Lung (tissue), 12 donors: ENCODE results near the gene KLHL17. TPM values are rescaled to one million over a fixed set of nuclear protein-coding genes. Genes with fewer than 3 reads are reported as not detected.

Experiments
- ATAC-seq: fragments of 200-7000 bp; cut with Tn5 transposase; one replicate; pipeline ENCODE4 v1.9.1; 2020; ENCODE audit warnings: moderate number of reproducible peaks; ENCODE audit not compliant: insufficient read depth, low FRiP score
- DNase-seq, 3 donors: peaks; one replicate each; pipeline ENCODE4 v3.0.0-alpha.2; 2013 to 2017
- H3K27ac ChIP-seq, 2 donors: one replicate each; pipeline ENCODE4 v1.5.1; 2013; ENCODE audit warnings: mild to moderate bottlenecking in 2 of 2, moderate library complexity in 2 of 2, control low read depth in 1 of 2, inconsistent platforms in 1 of 2, low read depth in 1 of 2, low read length in 1 of 2
- H3K27me3 ChIP-seq, 3 donors: one replicate each; pipeline ENCODE4 v1.5.1; 2013; ENCODE audit warnings: low read length in 2 of 3; ENCODE audit not compliant: control insufficient read depth in 3 of 3, insufficient read depth in 3 of 3
- H3K36me3 ChIP-seq, 4 donors: one replicate each; pipeline ENCODE4 v1.5.1; 2013; ENCODE audit warnings: low read length in 4 of 4, mild to moderate bottlenecking in 1 of 4, moderate library complexity in 1 of 4; ENCODE audit not compliant: control insufficient read depth in 4 of 4, insufficient read depth in 4 of 4
- H3K4me1 ChIP-seq, 5 donors: one replicate each; pipeline ENCODE4 v1.5.1; 2013; ENCODE audit warnings: low read length in 5 of 5, mild to moderate bottlenecking in 2 of 5, moderate library complexity in 1 of 5; ENCODE audit not compliant: control insufficient read depth in 5 of 5, insufficient read depth in 5 of 5
- H3K4me3 ChIP-seq: one replicate; pipeline ENCODE4 v1.5.1; 2013; ENCODE audit warnings: mild to moderate bottlenecking, control low read depth, moderate library complexity
- H3K9ac ChIP-seq, 2 donors: one replicate each; pipeline ENCODE4 v1.5.1; 2013; ENCODE audit warnings: low read length in 2 of 2, control low read depth in 1 of 2; ENCODE audit not compliant: insufficient read depth in 1 of 2
- H3K9me3 ChIP-seq, 4 donors: one replicate each; pipeline ENCODE4 v1.5.1; 2013; ENCODE audit warnings: low read length in 3 of 4, mild to moderate bottlenecking in 1 of 4, moderate library complexity in 1 of 4; ENCODE audit not compliant: control insufficient read depth in 4 of 4, insufficient read depth in 3 of 4
- WGBS, 2 donors: extraction: QIAGEN DNeasy Blood & Tissue Kit; methylation state at CpG; one replicate each; pipeline ENCODE4 v1.1.7; 2013; 5-methylcytosine and 5-hydroxymethylcytosine counted together
- polyA plus RNA-seq, 2 donors: library from polyadenylated mRNA; stranded (reverse); fragments of 200-250 nt; gene quantifications; one replicate each; pipeline ENCODE4 v1.2.1, GENCODE V29; 2013
- total RNA-seq, 2 donors: library from RNA; depleted of rRNA in 1 of 2; stranded (reverse); fragments of >200 nt in 1 of 2; gene quantifications; one replicate each; pipeline ENCODE4 v1.2.1, GENCODE V29; 2014 to 2021
- TF ChIP-seq, protein P1 (sequence below): IDR thresholded peaks from 2 replicates; pipeline ENCODE4 v1.5.1; 2012; ENCODE audit warnings: mild to moderate bottlenecking; ENCODE audit errors: control extremely low read depth, extremely low read depth
- donor health status: control.
- donor health status: control.
- donor health status: Bipolar disorder and iron deficiency.
- donor health status: healthy.
- donor health status: DM: yes; HTN: yes; CAD: no.

The KLHL17 gene
- total and polyA plus RNA-seq, 4 donors: 10.0 to 15.2 (median 13.0) TPM

DNA sequence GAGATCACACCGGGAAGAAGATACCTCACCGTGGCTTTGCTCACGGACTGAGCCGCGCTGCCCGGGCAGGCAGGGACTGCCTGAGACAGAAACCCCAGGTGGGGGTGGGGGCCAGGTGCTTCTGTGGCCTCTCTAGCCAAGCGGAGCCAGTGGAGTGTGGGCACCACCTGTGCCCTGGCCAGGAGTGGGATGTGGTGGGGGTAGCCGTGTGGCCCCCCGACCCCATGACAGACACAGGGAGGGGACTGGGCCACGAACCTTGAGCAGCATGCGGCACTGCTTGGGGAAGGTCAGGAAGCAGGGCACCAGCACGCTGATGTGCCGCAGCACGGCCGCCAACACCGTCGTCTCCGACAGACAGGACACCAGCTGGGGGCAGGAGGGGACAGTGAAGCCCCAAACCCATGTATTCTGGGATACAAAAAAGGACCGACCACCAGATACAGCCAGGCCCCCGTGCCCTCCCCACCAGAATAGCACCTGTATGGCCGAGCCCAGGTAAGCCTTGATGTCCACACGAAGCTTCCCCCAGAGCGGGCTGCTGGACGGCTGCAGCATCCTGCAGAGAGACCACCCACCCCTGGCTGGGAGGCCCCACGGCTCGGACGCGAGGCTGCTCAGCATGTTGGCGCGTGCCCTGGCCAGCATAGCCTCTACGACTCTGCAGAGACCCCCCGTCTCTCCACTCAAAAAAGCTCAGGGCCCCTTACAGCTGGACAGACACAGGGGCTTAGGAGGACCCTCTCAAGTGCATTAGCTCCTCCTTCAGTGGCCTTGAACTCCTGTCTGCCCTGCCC lies 6.7 kb upstream of the KLHL17 start:
- H3K4me3 ChIP-seq: no peak overlapping the region
- H3K27ac ChIP-seq: no peak overlapping the region
- WGBS, 2 donors: 91 to 94% methylated on average over 32 of the region's 32 CpGs
- ATAC-seq (no peak), DNase-seq (no peak)
- peaks cover 0 to 9% (median 0%) of the 10 kb centered on the region in 4 donors for H3K9me3 ChIP-seq
- H3K4me1 ChIP-seq: peaks cover 0 to 6% (median 4%) of the 10 kb centered on the region in 5 donors
- no peak overlapping the region for H3K9ac ChIP-seq
- H3K36me3 ChIP-seq: peaks cover 28 to 78% (median 35%) of the 10 kb centered on the region in 4 donors
- H3K27me3 ChIP-seq: no peaks in the 10 kb centered on the region
- TF ChIP-seq, protein P1, sequence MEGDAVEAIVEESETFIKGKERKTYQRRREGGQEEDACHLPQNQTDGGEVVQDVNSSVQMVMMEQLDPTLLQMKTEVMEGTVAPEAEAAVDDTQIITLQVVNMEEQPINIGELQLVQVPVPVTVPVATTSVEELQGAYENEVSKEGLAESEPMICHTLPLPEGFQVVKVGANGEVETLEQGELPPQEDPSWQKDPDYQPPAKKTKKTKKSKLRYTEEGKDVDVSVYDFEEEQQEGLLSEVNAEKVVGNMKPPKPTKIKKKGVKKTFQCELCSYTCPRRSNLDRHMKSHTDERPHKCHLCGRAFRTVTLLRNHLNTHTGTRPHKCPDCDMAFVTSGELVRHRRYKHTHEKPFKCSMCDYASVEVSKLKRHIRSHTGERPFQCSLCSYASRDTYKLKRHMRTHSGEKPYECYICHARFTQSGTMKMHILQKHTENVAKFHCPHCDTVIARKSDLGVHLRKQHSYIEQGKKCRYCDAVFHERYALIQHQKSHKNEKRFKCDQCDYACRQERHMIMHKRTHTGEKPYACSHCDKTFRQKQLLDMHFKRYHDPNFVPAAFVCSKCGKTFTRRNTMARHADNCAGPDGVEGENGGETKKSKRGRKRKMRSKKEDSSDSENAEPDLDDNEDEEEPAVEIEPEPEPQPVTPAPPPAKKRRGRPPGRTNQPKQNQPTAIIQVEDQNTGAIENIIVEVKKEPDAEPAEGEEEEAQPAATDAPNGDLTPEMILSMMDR: no peak

DNA sequence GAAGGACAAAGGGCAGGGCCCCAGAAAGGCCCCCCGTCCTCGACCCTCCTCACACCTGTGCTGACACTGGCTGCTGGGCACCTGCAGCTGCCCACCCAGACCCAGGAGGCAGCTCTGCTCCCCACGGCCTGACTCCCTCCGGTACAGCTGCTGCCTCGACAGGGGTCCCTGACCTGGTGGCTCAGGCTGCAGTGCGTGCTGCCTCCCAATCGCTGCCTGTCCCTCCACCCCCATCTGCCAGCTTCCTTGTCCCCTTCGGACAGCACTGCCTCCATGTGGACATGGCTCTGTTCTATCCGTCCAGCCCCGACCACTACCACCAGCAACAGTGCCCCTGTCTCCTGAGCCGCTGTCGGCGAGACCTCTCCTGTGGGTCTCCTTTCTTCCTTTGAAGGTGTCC lies 5.5 kb upstream of the KLHL17 start:
- H3K36me3 ChIP-seq: peaks cover 19 to 67% (median 28%) of the 10 kb centered on the region in 4 donors
- ATAC-seq (no peak), DNase-seq (no peak)
- no peak overlapping the region for H3K9ac ChIP-seq
- no peaks in the 10 kb centered on the region for H3K27me3 ChIP-seq
- no peak overlapping the region for H3K4me3 ChIP-seq
- peaks cover 0 to 6% (median 0%) of the 10 kb centered on the region in 4 donors for H3K9me3 ChIP-seq
- TF ChIP-seq, protein P1: no peak
- no peak overlapping the region for H3K27ac ChIP-seq
- 92 to 96% methylated on average over 13 of the region's 13 CpGs for WGBS, 2 donors
- H3K4me1 ChIP-seq: peaks cover 0 to 8% (median 4%) of the 10 kb centered on the region in 5 donors

DNA sequence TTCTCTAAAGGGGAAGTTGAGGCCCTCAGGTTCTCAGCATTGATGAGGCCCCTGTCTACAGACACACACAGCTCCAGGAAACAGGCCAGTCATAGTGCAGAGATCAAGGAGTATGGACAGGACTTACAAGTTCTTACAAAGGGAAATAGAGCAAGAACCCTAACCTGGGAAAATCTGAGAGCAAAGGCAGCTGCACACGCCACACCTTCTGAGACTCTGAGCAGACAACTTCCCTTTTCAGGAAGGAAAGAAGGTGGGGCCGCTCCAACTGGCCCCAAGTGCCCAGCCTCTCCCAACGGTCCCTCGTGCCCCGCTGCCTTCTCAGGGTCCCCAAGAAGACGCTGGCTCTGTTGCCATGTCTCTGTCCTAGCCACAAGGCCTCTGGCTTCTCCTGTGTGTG lies 4.9 kb upstream of the KLHL17 start:
- Histone ChIP-seq H3K9me3 (peaks cover 0 to 2% (median 0%) of the 10 kb centered on the region in 4 donors), H3K27me3 (no peaks in the 10 kb centered on the region), H3K4me1 (peaks cover 0 to 8% (median 4%) of the 10 kb centered on the region in 5 donors), H3K9ac (no peak overlapping the region), H3K27ac (no peak overlapping the region), H3K4me3 (no peak overlapping the region), H3K36me3 (peaks cover 14 to 61% (median 23%) of the 10 kb centered on the region in 4 donors)
- WGBS, 2 donors: 25 to 66% methylated on average over 6 of the region's 6 CpGs
- ATAC-seq: no peak
- TF ChIP-seq, protein P1: no peak
- DNase-seq: no peak
